HG03103 (cell line): ENCODE data around the gene IRF2BP1.
"Not testable (repeated sequence)": the region's sequence is repeated elsewhere in the genome, so short reads cannot be mapped to it uniquely, and the experiment has no call there.

Experiments used
- ATAC-seq: cut with Tn5 transposase; IDR thresholded peaks from one replicate; pipeline ENCODE4 v1.9.1; 2021; ENCODE audit warnings: low read depth; ENCODE audit not compliant: unreplicated experiment

IRF2BP1 gene

GRCh38 chr19:45902651-45903625 is 17.0 kb upstream of the IRF2BP1 start:
- peak; percentile 80 for ATAC-seq

DNA sequence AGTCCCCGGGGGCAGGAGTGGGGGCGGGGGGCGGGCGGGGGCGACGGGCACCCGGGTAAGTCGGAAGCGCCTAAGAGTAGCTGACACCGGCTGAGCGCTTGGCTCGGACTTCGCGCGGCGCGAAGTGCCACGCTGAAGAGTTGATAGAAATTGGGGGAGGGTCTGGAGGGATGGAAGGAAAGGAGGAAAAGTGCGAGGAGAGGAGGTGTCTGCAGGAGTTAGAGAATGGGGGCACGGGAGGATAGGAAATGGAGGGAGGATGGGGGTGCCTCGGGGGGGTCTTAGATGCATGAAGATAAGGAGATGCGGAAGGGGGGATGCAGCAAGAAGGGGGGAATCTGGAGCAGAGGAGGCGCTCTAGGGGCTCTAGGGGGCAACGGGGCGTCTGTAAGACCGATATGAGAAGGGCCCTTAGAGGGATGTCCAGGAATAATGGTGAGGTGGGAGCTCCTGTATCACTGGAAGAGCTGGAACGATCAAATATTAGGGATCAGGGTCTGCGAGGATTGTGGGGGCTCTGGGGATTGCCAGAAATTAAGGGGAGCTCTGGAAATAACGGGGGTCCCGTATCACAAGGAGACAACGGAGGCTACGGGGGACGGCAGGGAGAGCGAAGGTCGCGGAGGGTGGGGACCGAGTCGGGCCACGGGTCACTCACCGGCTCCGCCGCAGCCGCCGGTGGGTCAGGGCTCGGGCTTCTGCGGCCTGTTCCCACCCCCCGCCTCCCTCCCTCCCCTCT is 16.1 kb upstream of the IRF2BP1 start, which contains the start of gene MYPOP:
Gene MYPOP (minus strand): TSS at position 702 of the 739 bp plus-strand sequence. CDS start 840 bp downstream, outside the sequence.
- no peak for ATAC-seq

- ATAC-seq, result no peak
Observed at GRCh38 chr19:45901432-45901911, 15.5 kb upstream of the IRF2BP1 start.

DNA sequence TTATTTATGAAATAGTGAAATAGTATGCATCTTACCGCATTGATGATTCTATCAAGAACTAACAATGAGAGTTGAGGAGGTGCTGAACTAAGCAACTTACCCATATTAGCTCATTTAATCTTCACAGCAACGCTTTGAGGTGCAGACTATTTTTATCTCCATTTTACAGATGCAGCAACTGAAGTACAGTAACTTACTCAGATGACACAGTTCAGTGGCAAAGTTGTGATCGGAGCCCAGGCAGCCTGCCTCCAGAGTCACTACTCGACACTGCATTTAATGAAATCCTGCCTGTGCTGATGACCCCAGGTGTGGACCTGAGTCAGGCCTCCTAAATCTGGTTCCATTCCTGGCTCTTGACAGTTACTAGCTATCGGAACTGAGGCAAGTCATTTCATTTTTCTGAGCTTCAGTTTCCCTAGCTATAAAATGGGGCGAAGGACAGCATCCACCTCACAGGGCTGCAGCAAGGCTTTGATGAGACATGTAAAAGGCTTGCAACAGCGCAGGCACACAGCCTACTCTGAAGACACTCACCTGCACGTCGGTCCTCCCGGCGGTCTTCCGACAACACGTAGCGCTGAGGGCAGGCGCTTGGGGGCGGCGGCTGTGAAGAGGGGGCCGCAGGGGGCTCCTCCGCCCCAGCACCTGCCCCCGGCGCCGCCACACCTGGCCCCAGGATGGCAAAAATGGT is 14.9 kb upstream of the IRF2BP1 start:
- no peak for ATAC-seq

GRCh38 chr19:45899919-45900589 is 14.1 kb upstream of the IRF2BP1 start:
- ATAC-seq, result no peak

- ATAC-seq, result no peak
Observed at GRCh38 chr19:45899253-45899652, 13.3 kb upstream of the IRF2BP1 start.

GRCh38 chr19:45897261-45897812 is 11.4 kb upstream of the IRF2BP1 start:
- no peak for ATAC-seq

DNA sequence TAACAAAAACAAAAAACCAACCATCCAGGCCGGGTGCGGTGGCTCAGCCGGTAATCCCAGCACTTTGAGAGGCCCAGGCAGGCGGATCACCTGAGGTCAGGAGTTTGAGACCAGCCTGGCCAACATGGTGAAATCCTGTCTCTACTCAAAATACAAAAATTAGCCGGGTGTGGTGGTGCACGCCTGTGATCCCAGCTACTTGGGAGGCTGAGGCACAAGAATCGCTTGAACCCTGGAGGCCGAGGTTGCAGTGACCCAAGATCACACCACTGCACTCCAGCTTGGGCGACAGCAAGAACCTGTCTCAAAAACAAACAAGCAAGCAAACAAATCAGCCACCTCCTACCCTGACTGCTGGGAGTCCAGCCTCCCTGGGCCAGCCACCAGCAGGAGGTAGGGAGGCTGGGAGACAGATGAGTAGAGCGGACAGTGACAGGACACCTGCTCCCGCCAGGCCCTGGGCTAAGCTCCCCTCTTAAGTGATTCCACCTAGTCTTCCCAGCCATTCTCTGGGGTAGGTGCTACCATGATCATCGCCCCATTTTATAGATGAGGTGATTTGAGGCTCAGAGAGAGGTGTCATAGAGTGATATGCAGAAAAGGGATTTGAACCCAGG is 10.2 kb upstream of the IRF2BP1 start:
- ATAC-seq, result not testable (repeated sequence)

GRCh38 chr19:45895519-45895972 is 9.6 kb upstream of the IRF2BP1 start:
- ATAC-seq, result no peak

DNA sequence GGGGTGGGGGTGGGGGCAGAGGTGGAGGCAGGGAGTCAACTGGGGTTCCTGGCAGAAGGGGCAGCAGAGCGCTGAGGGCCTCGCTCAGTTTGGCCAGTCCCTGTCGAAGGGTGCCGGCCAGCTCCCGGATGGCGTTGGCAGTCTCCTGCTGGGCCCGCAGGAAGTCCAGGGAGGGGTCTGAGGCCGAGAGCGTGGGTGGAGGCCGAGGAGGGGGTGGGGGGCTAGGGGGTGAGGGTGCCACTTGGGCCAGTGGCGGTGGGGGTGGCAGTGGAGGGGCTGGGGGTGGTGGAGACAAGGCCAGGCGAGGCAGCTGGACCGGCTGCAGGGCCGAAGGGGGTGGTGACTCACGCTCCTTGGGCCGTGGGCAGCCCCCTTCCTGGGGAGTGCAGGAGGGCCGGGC is 4.9 kb upstream of the IRF2BP1 start:
- ATAC-seq, result no peak

- ATAC-seq, result no peak
Observed at GRCh38 chr19:45889210-45889885, 3.4 kb upstream of the IRF2BP1 start.

- ATAC-seq, result no peak
Observed at GRCh38 chr19:45887200-45887710, 1.3 kb upstream of the IRF2BP1 start.

GRCh38 chr19:45886427-45887199 is 672 bp upstream of the IRF2BP1 start:
- peak; percentile 37 for ATAC-seq

- no peak for ATAC-seq
Observed at GRCh38 chr19:45884682-45885555, 1.0 kb downstream of the IRF2BP1 start.

GRCh38 chr19:45883881-45884681 is 1.9 kb downstream of the IRF2BP1 start:
- ATAC-seq, result no peak

GRCh38 chr19:45883586-45883880 is 2.4 kb downstream of the IRF2BP1 start:
- ATAC-seq, result no peak
